Hepatocyte (in vitro differentiated cells): ENCODE data around the gene CLK1. TPM values are rescaled to one million over a fixed set of nuclear protein-coding genes. Genes with fewer than 3 reads are reported as not detected.

Experiments used
- DNase-seq: peaks from one replicate; pipeline ENCODE4 v3.0.0-alpha.2; 2016; ENCODE audit warnings: low spot score
- H2AFZ ChIP-seq: fragments of 200-600 bp; sonication (generic); 2 replicates; pipeline ENCODE4 v1.6.0; 2016; ENCODE audit warnings: antibody characterized with exemption, mild to moderate bottlenecking
- H3K27ac ChIP-seq: fragments of 200-600 bp; sonication (generic); 2 replicates; pipeline ENCODE4 v1.5.1; 2016; ENCODE audit warnings: mild to moderate bottlenecking
- H3K27me3 ChIP-seq: fragments of 200-600 bp; sonication (generic); 2 replicates; pipeline ENCODE4 v1.6.1; 2016
- H3K36me3 ChIP-seq: fragments of 200-600 bp; sonication (generic); replicated peaks from 2 replicates; pipeline ENCODE4 v1.5.1; 2016; ENCODE audit warnings: low read depth; ENCODE audit not compliant: insufficient read depth
- H3K4me1 ChIP-seq: fragments of 200-600 bp; sonication (generic); 2 replicates; pipeline ENCODE4 v1.5.1; 2016; ENCODE audit warnings: mild to moderate bottlenecking, moderate library complexity; ENCODE audit not compliant: insufficient read depth
- H3K4me2 ChIP-seq: fragments of 200-600 bp; sonication (generic); 2 replicates; pipeline ENCODE4 v1.6.0; 2016
- H3K4me3 ChIP-seq: fragments of 200-600 bp; sonication (generic); 2 replicates; pipeline ENCODE4 v1.5.1; 2016; ENCODE audit warnings: mild to moderate bottlenecking
- H3K79me2 ChIP-seq: fragments of 200-600 bp; sonication (generic); 2 replicates; pipeline ENCODE4 v1.6.0; 2017; ENCODE audit warnings: mild to moderate bottlenecking
- H3K9me2 ChIP-seq: fragments of 200-600 bp; sonication (generic); replicated peaks from 2 replicates; pipeline ENCODE4 v1.6.0; 2017; ENCODE audit warnings: mild to moderate bottlenecking; ENCODE audit not compliant: insufficient read depth
- H3K9me3 ChIP-seq: fragments of 200-600 bp; sonication (generic); 2 replicates; pipeline ENCODE4 v1.5.1; 2016; ENCODE audit warnings: low read depth, mild to moderate bottlenecking
- H4K20me1 ChIP-seq: fragments of 200-600 bp; sonication (generic); 2 replicates; pipeline ENCODE4 v1.6.0; 2016; ENCODE audit warnings: mild to moderate bottlenecking; ENCODE audit not compliant: insufficient read depth, poor library complexity, severe bottlenecking
- CTCF ChIP-seq: fragments of 200-600 bp; sonication (generic); IDR thresholded peaks from 2 replicates; pipeline ENCODE4 v1.5.1; 2016; ENCODE audit warnings: antibody characterized with exemption, mild to moderate bottlenecking; ENCODE audit not compliant: poor library complexity
- EZH2 ChIP-seq: fragments of 200-600 bp; sonication (generic); IDR thresholded peaks from 2 replicates; pipeline ENCODE4 v1.6.1; 2016; ENCODE audit warnings: antibody characterized with exemption, mild to moderate bottlenecking, borderline replicate concordance
- EZH2phosphoT487 ChIP-seq: fragments of 200-600 bp; sonication (generic); IDR thresholded peaks from one replicate; pipeline ENCODE4 v1.6.1; 2018; ENCODE audit warnings: antibody characterized with exemption, mild to moderate bottlenecking, low read depth, moderate library complexity; ENCODE audit not compliant: unreplicated experiment, severe bottlenecking
- WGBS: methylation state at CpG from one replicate; pipeline ENCODE4 v1.1.6; 2016; ENCODE audit warnings: low lambda C conversion rate; ENCODE audit errors: missing lambda C conversion rate; 5-methylcytosine and 5-hydroxymethylcytosine counted together
- polyA plus RNA-seq: library from polyadenylated mRNA; unstranded; fragments of >200 nt; fragmentation: Nextera tagmentation; extraction: Ambion mirVana; gene quantifications from 2 replicates; pipeline ENCODE4 v1.2.1, GENCODE V29; 2016
- total RNA-seq: library from RNA; depleted of rRNA; stranded (reverse); fragments of >200 nt; gene quantifications from 2 replicates; pipeline ENCODE4 v1.2.3, GENCODE V29; 2014

CLK1 gene
- total and polyA plus RNA-seq, 2 experiments from 2014 or later, result 51.0 to 98.4 TPM

DNA sequence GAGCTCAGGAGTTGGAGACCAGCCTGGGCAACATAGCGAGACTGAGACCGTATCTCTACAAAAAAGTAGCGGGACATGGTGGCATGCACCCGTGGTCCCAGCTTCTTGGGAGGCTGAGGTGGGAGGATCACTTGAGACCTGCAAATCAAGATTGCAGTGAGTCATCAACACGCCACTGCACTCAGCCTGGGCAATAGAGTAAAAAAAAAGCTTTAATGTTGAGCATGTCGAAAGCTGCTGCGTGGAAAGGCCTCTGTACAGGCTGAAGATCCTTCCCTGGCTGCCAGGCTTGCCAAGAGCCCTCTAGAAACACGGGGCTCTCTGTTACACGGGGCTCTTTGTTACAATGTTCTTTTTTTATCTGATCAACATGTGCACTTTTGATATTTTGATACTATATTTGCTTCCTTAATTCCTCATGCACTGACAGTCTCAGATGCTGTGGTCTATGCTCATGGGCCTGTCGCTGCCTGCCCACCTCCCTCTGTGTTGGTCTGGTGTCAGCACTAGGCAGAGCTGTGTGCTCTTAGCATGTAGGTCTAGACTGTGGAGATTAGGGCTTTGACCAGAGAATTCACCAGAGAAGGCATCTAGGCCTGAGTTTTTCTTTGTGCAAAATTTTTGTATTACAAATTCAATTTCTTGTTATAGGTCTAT lies 18.7 kb downstream of the CLK1 start:
- Histone ChIP-seq H3K4me1 (no peaks in the 10 kb centered on the region), H3K4me2 (no peak overlapping the region), H3K27me3 (no peaks in the 10 kb centered on the region), H3K27ac (no peak overlapping the region), H3K9me3 (no peaks in the 10 kb centered on the region), H2AFZ (no peak overlapping the region), H3K79me2 (no peaks in the 10 kb centered on the region), H3K36me3 (no peaks in the 10 kb centered on the region), H3K4me3 (no peak overlapping the region), H4K20me1 (no peaks in the 10 kb centered on the region), H3K9me2 (no peaks in the 10 kb centered on the region)
- no peak for TF ChIP-seq CTCF
- no peak for TF ChIP-seq EZH2phosphoT487
- TF ChIP-seq EZH2, result no peak
- 94% methylated on average over 10 of the region's 10 CpGs for WGBS
- DNase-seq, result no peak

DNA sequence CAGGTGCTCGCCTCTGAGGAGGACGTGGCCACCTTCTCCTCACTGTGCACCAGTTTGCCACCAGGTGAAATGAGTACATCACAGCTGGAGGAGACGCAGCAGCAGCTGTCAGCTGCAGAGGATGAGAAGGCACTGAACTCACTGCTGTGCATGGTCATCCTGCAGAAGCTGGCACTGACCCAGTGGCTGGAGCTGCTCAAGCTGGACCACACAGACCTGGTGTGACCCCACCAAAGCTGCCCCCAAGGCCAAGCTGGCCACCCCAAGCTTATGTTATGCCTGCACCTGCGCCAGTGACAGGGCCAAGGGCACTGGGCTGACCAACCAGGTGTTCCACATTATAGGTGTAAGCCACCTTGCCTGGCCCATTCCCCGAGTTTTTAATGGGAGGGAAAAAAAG lies 19.3 kb downstream of the CLK1 start:
- Histone ChIP-seq H3K4me1 (no peaks in the 10 kb centered on the region), H3K9me2 (no peaks in the 10 kb centered on the region), H3K4me3 (no peak overlapping the region), H3K9me3 (no peaks in the 10 kb centered on the region), H3K79me2 (no peaks in the 10 kb centered on the region), H3K4me2 (no peak overlapping the region), H3K36me3 (no peaks in the 10 kb centered on the region), H2AFZ (no peak overlapping the region), H4K20me1 (no peaks in the 10 kb centered on the region), H3K27ac (no peak overlapping the region), H3K27me3 (no peaks in the 10 kb centered on the region)
- DNase-seq, result no peak
- TF ChIP-seq EZH2, result no peak
- no peak for TF ChIP-seq CTCF
- no peak for TF ChIP-seq EZH2phosphoT487
- WGBS, result 93% methylated on average over 5 of the region's 5 CpGs

DNA sequence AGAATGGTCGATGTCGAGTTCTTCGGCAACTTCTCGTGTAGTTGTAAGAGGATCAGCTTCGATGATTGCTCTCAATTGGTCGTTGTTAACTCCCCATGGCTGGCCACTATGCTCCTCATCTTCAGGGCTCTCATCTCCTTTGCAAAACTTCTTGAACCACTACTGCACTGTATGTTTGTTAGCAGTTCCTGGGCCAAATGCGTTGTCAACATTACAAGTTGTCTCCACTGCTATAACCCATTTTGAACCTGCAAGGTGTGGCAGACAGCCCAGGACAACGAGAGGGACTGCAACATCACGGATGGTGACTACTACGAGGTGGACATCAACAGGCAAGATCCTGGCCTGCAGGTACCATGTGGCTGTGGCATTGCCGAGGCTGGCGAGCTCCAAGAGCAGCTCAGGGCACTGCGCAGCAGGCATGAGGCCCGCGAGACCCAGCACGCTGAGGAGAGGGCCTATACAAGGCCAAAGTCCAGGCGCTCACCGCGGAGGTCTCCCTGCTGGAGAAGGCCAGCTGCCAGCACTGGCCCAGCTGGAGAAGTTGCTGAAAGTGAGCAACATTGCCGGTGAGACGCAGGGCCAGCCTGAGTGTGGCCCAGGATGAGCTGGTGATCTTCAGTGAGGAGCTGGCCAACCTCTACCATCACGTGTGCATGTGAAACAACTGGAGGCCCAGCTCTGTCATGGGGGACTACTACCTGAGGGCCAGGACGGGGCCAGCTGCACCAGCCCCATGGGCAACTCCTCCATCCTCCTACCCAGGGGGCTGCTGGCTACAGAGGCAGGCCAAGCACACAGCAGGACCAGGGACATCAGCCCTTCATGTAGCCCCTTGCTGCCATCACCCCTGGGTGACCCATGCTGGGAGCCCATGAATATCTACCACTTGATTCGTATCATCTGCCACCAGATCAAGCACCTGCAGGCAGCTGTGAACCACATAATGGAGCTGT lies 20.2 kb downstream of the CLK1 start:
- 93% methylated on average over 24 of the region's 24 CpGs for WGBS

More for the DNA sequence above, 20.2 kb downstream of the CLK1 start:
- TF ChIP-seq EZH2phosphoT487 (no peak), CTCF (no peak), EZH2 (no peak)
- no peaks in the 10 kb centered on the region for H3K27me3 ChIP-seq
- H3K9me3 ChIP-seq, result no peaks in the 10 kb centered on the region
- H3K79me2 ChIP-seq, result no peaks in the 10 kb centered on the region
- DNase-seq, result no peak
- no peak overlapping the region for H2AFZ ChIP-seq
- H4K20me1 ChIP-seq, result no peaks in the 10 kb centered on the region
- no peak overlapping the region for H3K4me3 ChIP-seq
- H3K9me2 ChIP-seq, result no peaks in the 10 kb centered on the region
- no peak overlapping the region for H3K27ac ChIP-seq
- no peak overlapping the region for H3K4me2 ChIP-seq
- no peaks in the 10 kb centered on the region for H3K4me1 ChIP-seq
- no peaks in the 10 kb centered on the region for H3K36me3 ChIP-seq
